Suprapubic skin (tissue), 4 donors: ENCODE results near the gene FCGR1A. TPM values are rescaled to one million over a fixed set of nuclear protein-coding genes. Genes with fewer than 3 reads are reported as not detected.
"Not testable (repeated sequence)": the region's sequence is repeated elsewhere in the genome, so short reads cannot be mapped to it uniquely, and the experiment has no call there.

Experiments used
- DNase-seq, 2 donors: peaks; one replicate each; pipeline ENCODE4 v3.0.0-alpha.2; 2019; ENCODE audit warnings: low spot score in 2 of 2
- H3K27ac ChIP-seq: fragments of 200-600 bp; sonication (generic); one replicate; pipeline ENCODE4 v1.5.1; 2019
- H3K27me3 ChIP-seq: fragments of 200-600 bp; sonication (generic); one replicate; pipeline ENCODE4 v1.5.1; 2019
- H3K36me3 ChIP-seq: fragments of 200-600 bp; sonication (generic); one replicate; pipeline ENCODE4 v1.5.1; 2019
- H3K4me1 ChIP-seq: fragments of 200-600 bp; sonication (generic); one replicate; pipeline ENCODE4 v1.5.1; 2019
- H3K4me3 ChIP-seq: fragments of 200-600 bp; sonication (generic); one replicate; pipeline ENCODE4 v1.5.1; 2019; ENCODE audit warnings: mild to moderate bottlenecking
- H3K9me3 ChIP-seq: fragments of 200-600 bp; sonication (generic); one replicate; pipeline ENCODE4 v1.5.1; 2019
- POLR2A ChIP-seq, 2 donors: fragments of 450-650 bp; IDR thresholded peaks; one replicate each; pipeline ENCODE4 v1.6.1; 2017; ENCODE audit warnings: antibody characterized with exemption in 2 of 2, mild to moderate bottlenecking in 2 of 2, moderate library complexity in 2 of 2
- POLR2AphosphoS5 ChIP-seq, 3 donors: sonication (generic); formaldehyde crosslinking; IDR thresholded peaks; one replicate each; pipeline ENCODE4 v1.6.1; 2017; ENCODE audit warnings: antibody characterized with exemption in 3 of 3
- WGBS: methylation state at CpG from one replicate; pipeline ENCODE4 v1.1.5; 2018; 5-methylcytosine and 5-hydroxymethylcytosine counted together
- total RNA-seq, 4 donors: library from RNA; depleted of rRNA; stranded (reverse); fragments of >200 nt; gene quantifications; one replicate each; pipeline ENCODE4 v1.1.0, GENCODE V29; 2016

Gene FCGR1A
- total RNA-seq, 4 donors from 2014 or later, result not detected

- H3K9me3 ChIP-seq, H3K4me1 ChIP-seq, H3K36me3 ChIP-seq, H3K27me3 ChIP-seq: not testable (repeated sequence)
- DNase-seq, result peak; percentile 90 to 92
- Histone ChIP-seq H3K27ac (peak overlapping the region; percentile 89), H3K4me3 (peak overlapping the region; percentile 54)
- TF ChIP-seq POLR2AphosphoS5 (IDR thresholded peaks at IDR 0.05) (peak in 2 of 3 donors; percentile 43 to 84), POLR2A (IDR thresholded peaks at IDR 0.05) (peak in 1 of 2 donors; percentile 61)
- WGBS, result 0% methylated on average over 23 of the region's 55 CpGs
Observed at GRCh38 chr1:149811890-149812829, 29.7 kb downstream of the FCGR1A start.

GRCh38 chr1:149812893-149813801 is 30.7 kb downstream of the FCGR1A start:
- TF ChIP-seq POLR2A (IDR thresholded peaks at IDR 0.05) (peak; percentile 28 to 75), POLR2AphosphoS5 (IDR thresholded peaks at IDR 0.05) (peak in 2 of 3 donors; percentile 34 to 47)
- Histone ChIP-seq H3K27ac (peak overlapping the region; percentile 89), H3K4me3 (peak overlapping the region; percentile 54)
- not testable (repeated sequence) for H3K9me3 ChIP-seq, H3K27me3 ChIP-seq, H3K36me3 ChIP-seq, H3K4me1 ChIP-seq
- peak in 1 of 2 donors; percentile 64 for DNase-seq
- WGBS, result 0% methylated on average over 11 of the region's 62 CpGs

- H3K4me1 ChIP-seq, H3K27ac ChIP-seq, H3K27me3 ChIP-seq, H3K36me3 ChIP-seq, H3K4me3 ChIP-seq, H3K9me3 ChIP-seq, DNase-seq: not testable (repeated sequence)
- 100% methylated on average over 2 of the region's 5 CpGs for WGBS
Observed at GRCh38 chr1:149820387-149820786, 37.9 kb downstream of the FCGR1A start.

- WGBS, result no CpG with 5 or more reads among the region's 2 CpGs
- H3K36me3 ChIP-seq, H3K4me3 ChIP-seq, H3K27me3 ChIP-seq, DNase-seq, H3K9me3 ChIP-seq, H3K27ac ChIP-seq, H3K4me1 ChIP-seq: not testable (repeated sequence)
Observed at GRCh38 chr1:149826555-149826954, 44.1 kb downstream of the FCGR1A start.

GRCh38 chr1:149831764-149832315 is 49.3 kb downstream of the FCGR1A start:
- not testable (repeated sequence) for H3K4me3 ChIP-seq, H3K27me3 ChIP-seq, H3K36me3 ChIP-seq, DNase-seq, H3K27ac ChIP-seq, H3K9me3 ChIP-seq, H3K4me1 ChIP-seq
- WGBS, result no CpG with 5 or more reads among the region's 32 CpGs

GRCh38 chr1:149832316-149833126 is 50.0 kb downstream of the FCGR1A start:
- WGBS, result no CpG with 5 or more reads among the region's 55 CpGs
- not testable (repeated sequence) for H3K36me3 ChIP-seq, H3K4me1 ChIP-seq, H3K27me3 ChIP-seq, DNase-seq, H3K27ac ChIP-seq, H3K9me3 ChIP-seq, H3K4me3 ChIP-seq

- H3K4me1 ChIP-seq, H3K36me3 ChIP-seq, H3K27ac ChIP-seq, DNase-seq, H3K4me3 ChIP-seq, H3K9me3 ChIP-seq, H3K27me3 ChIP-seq: not testable (repeated sequence)
- no CpG with 5 or more reads among the region's 15 CpGs for WGBS
Observed at GRCh38 chr1:149833144-149833543, 50.6 kb downstream of the FCGR1A start.

GRCh38 chr1:149841149-149841548 is 58.7 kb downstream of the FCGR1A start:
- not testable (repeated sequence) for H3K9me3 ChIP-seq, H3K27me3 ChIP-seq, DNase-seq, H3K36me3 ChIP-seq, H3K4me3 ChIP-seq, H3K27ac ChIP-seq
- H3K4me1 ChIP-seq, result peaks cover 29% of the 10 kb centered on the region
- WGBS, result no CpG with 5 or more reads among the region's 26 CpGs

Other genes starting within 250 kb of the FCGR1A start
- gene PPIAL4C, start 198.8 kb upstream of the FCGR1A start, total RNA-seq, result not detected
- 10 to 100 TPM; 21.7 to 42.1 (median 33.1) TPM for gene BOLA1, start 116.9 kb downstream of the FCGR1A start, total RNA-seq
- 1 to 10 TPM in 1 of 4 donors, under 1 TPM in 3; 0.48 to 1.3 (median 0.65) TPM for gene SV2A, start 135.2 kb downstream of the FCGR1A start, total RNA-seq
- gene SF3B4, start 145.1 kb downstream of the FCGR1A start, total RNA-seq, result 10 to 100 TPM; 19.1 to 28.7 (median 22.2) TPM
- gene MTMR11, start 154.2 kb downstream of the FCGR1A start, total RNA-seq, result 10 to 100 TPM; 13.5 to 40.3 (median 22.0) TPM
- gene OTUD7B, start 228.0 kb downstream of the FCGR1A start, total RNA-seq, result 10 to 100 TPM; 11.0 to 19.2 (median 15.0) TPM